Rectal smooth muscle tissue (tissue), 1 donor: ENCODE data around the gene INTS15.
A peak's percentile ranks its signal among the peaks of the same experiment; 100 is the strongest.
"Not testable (repeated sequence)": the region's sequence is repeated elsewhere in the genome, so short reads cannot be mapped to it uniquely, and the experiment has no call there.

Experiments used
- H3K27ac ChIP-seq: one replicate; pipeline ENCODE4 v1.7.0; 2013; ENCODE audit warnings: low read depth, low read length, inconsistent platforms
- H3K27me3 ChIP-seq: one replicate; pipeline ENCODE4 v1.7.0; 2013; ENCODE audit warnings: low read length; ENCODE audit not compliant: control insufficient read depth, insufficient read depth
- H3K36me3 ChIP-seq: one replicate; pipeline ENCODE4 v1.7.0; 2013; ENCODE audit warnings: low read length; ENCODE audit not compliant: control insufficient read depth, insufficient read depth
- H3K4me1 ChIP-seq: one replicate; pipeline ENCODE4 v1.7.0; 2013; ENCODE audit warnings: low read length; ENCODE audit not compliant: control insufficient read depth, insufficient read depth
- H3K4me3 ChIP-seq: one replicate; pipeline ENCODE4 v1.7.0; 2013; ENCODE audit warnings: low read length
- H3K9ac ChIP-seq: one replicate; pipeline ENCODE4 v1.7.0; 2013; ENCODE audit warnings: low read length

The INTS15 gene

DNA sequence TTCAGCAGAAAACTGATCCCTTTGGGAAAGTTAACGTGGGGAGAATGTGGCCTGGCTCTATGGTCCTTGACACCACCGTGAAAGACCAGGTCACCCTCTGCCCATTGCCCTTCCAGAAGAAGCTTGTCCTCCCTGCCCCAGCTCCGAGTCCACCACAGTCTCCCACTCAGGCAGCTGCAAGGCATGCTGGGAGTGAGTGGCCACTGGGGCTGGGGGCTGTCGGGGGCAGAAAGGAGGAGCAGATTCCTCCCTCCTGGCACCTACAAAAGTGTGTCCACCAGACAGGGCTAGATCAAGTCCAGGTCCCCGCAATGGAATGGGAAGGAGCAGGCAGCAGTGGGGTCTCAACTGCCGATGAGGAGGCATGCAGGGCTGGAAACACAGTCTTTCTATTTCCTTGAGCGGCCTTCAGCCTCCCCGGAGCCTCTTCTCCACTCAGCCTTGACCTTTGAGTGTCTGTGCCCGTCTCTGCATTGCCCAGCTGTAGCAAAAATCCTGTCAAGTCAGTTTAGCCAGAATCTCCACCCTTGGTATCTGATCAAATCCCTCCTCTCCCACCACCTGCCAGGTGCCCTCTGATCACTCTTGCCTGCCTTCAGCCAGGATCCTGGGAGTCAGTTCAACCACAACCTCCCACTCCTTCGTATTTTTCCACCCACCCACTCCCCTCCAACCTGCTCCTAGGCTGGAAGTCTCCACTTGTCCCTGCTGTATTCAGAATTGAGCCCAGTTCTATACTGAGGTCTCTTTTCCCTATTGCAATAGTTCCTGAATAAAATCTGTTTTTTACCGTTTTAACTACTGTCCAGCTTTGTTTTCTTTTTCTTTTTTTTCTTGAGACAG lies 40.4 kb downstream of the INTS15 start:
- Histone ChIP-seq H3K36me3 (no peaks in the 10 kb centered on the region), H3K4me3 (no peak overlapping the region), H3K4me1 (no peaks in the 10 kb centered on the region), H3K27ac (no peak overlapping the region), H3K9ac (no peak overlapping the region), H3K27me3 (no peaks in the 10 kb centered on the region)

DNA sequence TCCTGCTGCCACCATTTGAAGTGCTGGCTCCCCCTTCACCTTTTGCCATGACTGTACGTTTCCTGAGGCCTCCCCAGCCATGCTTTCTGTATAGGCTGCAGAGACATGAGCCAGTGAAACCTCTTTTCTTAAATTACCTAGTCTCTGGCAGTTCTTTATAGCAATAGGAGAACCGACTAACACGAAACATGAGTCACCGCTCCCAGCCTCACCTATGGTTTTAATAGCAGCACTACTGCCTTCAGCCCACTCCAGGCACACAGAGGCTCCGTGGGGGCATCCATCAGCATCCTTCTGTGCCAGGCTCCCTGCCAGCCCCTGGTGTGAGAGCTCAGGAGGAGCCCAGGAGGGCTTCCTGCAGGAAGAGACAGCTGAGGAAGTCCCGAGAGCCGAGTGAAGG lies 41.8 kb downstream of the INTS15 start:
- no peak overlapping the region for H3K4me3 ChIP-seq
- H3K4me1 ChIP-seq, result no peaks in the 10 kb centered on the region
- H3K27ac ChIP-seq, result no peak overlapping the region
- H3K9ac ChIP-seq, result no peak overlapping the region
- H3K36me3 ChIP-seq, result no peaks in the 10 kb centered on the region
- H3K27me3 ChIP-seq, result no peaks in the 10 kb centered on the region

DNA sequence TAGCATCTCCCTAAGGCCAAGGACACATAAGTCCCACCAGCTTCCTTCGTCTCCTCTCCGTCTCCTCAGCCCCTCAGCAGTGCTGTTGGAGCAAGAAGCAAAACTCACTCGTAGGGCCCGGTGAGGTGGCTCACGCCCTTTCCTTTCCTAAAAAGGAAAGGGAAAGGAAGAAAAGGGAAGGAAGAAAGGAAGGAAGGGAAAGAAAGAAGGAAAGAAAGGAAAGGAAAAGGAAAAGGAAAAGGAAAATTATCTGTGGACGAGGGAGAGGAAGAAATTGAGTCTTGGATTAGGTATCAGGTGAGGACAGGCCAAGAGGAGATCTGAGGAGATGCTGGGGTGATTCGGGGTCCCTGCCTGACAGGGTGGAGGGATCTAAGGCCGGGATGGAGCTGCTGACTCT lies 44.2 kb downstream of the INTS15 start:
- no peaks in the 10 kb centered on the region for H3K36me3 ChIP-seq
- no peak overlapping the region for H3K9ac ChIP-seq
- H3K27me3 ChIP-seq, result no peaks in the 10 kb centered on the region
- no peaks in the 10 kb centered on the region for H3K4me1 ChIP-seq
- no peak overlapping the region for H3K4me3 ChIP-seq
- no peak overlapping the region for H3K27ac ChIP-seq

GRCh38 chr7:6634971-6635370 lies 45.1 kb downstream of the INTS15 start:
- not testable (repeated sequence) for H3K9ac ChIP-seq, H3K4me3 ChIP-seq, H3K27ac ChIP-seq

GRCh38 chr7:6636741-6637543 lies 47.1 kb downstream of the INTS15 start, which contains the start of gene ZNF316:
TSS of gene ZNF316 (plus strand) at chr7:6637318. CDS start at chr7:6642410, 5,092 bp downstream.
- Histone ChIP-seq H3K4me1 (no peaks in the 10 kb centered on the region), H3K36me3 (peaks cover 4% of the 10 kb centered on the region)

More at GRCh38 chr7:6634971-6635370, 45.1 kb downstream of the INTS15 start:
- not testable (repeated sequence) for H3K27me3 ChIP-seq, H3K36me3 ChIP-seq, H3K4me1 ChIP-seq

GRCh38 chr7:6637544-6638229 lies 47.9 kb downstream of the INTS15 start:
- Histone ChIP-seq H3K36me3 (peaks cover 10% of the 10 kb centered on the region), H3K4me3 (peak overlapping the region; percentile 80), H3K4me1 (no peaks in the 10 kb centered on the region), H3K9ac (peak overlapping the region; percentile 35), H3K27ac (peak overlapping the region; percentile 39), H3K27me3 (no peaks in the 10 kb centered on the region)

More at GRCh38 chr7:6636741-6637543, 47.1 kb downstream of the INTS15 start, which contains the start of gene ZNF316:
- peak within 1 kb of the TSS; percentile 62 for H3K9ac ChIP-seq
- H3K4me3 ChIP-seq, result peak within 1 kb of the TSS; percentile 80
- H3K27ac ChIP-seq, result peak within 1 kb of the TSS; percentile 68
- H3K27me3 ChIP-seq, result no peaks in the 10 kb centered on the region

GRCh38 chr7:6639032-6639431 lies 49.2 kb downstream of the INTS15 start:
- H3K27ac ChIP-seq, result no peak overlapping the region

GRCh38 chr7:6639627-6640026 lies 49.8 kb downstream of the INTS15 start:
- no peak overlapping the region for H3K9ac ChIP-seq
- H3K4me1 ChIP-seq, result no peaks in the 10 kb centered on the region
- H3K4me3 ChIP-seq, result no peak overlapping the region
- peaks cover 20% of the 10 kb centered on the region for H3K36me3 ChIP-seq
- H3K27ac ChIP-seq, result no peak overlapping the region
- no peaks in the 10 kb centered on the region for H3K27me3 ChIP-seq

More at GRCh38 chr7:6639032-6639431, 49.2 kb downstream of the INTS15 start:
- no peaks in the 10 kb centered on the region for H3K27me3 ChIP-seq
- peaks cover 16% of the 10 kb centered on the region for H3K36me3 ChIP-seq
- H3K4me1 ChIP-seq, result no peaks in the 10 kb centered on the region
- H3K4me3 ChIP-seq, result peak overlapping the region; percentile 80
- no peak overlapping the region for H3K9ac ChIP-seq

DNA sequence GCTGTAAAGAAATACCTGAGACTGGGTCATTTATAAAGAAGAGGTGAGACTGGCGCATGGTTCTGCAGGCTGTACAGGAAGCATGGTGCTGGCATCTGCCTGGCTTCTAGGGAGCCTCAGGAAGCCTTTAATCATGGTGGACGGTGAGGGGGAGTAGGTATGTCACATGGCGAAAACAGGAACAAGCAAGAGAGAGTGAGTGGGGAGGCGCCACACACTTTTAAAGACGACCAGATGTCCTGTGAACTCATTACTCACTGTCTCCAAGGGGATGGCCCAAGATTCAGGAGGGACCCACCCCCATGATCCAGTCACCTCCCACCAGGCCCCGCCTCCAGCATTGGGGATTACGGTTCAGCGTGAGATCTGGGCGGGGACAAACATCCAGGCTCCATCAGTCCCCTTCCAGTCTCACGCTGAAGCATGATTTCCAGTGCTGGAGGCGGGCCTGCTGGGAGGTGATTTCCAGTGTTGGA lies 50.5 kb downstream of the INTS15 start:
- no peak overlapping the region for H3K4me3 ChIP-seq
- peaks cover 20% of the 10 kb centered on the region for H3K36me3 ChIP-seq
- H3K27ac ChIP-seq, result no peak overlapping the region
- no peak overlapping the region for H3K9ac ChIP-seq
- no peaks in the 10 kb centered on the region for H3K4me1 ChIP-seq
- H3K27me3 ChIP-seq, result no peaks in the 10 kb centered on the region

DNA sequence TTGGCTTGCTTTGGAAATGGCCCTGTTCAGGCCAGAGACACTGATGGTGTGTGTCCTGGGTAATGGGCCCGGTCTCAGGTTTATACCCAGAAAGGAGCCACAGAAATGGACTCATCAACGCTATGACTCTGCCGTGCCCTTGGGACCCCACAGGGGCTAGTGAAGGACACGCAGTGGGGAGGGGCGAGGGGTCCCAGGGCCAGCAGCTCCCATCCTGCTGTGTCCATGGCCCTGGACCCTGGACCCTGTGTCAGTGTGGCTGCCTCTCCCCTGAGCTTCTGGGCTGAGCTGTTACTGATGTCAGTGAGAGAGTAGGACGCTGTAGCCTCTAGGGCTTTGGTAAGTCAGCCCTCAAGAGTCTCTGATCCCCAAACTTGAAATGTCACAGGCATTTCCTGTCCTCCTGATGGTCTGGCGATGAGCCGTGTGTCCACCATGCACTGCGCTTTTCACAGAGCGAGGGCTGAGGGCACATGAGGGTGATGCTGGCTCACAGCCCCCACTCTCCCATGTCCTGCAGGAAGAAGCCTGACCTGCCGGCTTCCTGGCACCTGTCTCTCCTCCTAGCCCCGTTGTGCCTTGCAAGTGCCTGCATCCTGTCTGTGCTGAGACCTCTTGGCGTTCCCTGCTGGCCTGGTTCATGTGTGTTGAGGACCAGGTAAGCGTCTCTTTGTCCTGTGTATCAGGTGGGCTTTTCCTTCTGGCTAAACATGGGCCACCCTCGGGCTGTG lies 51.6 kb downstream of the INTS15 start:
- Histone ChIP-seq H3K4me3 (no peak overlapping the region), H3K27ac (no peak overlapping the region), H3K9ac (no peak overlapping the region), H3K27me3 (no peaks in the 10 kb centered on the region), H3K4me1 (no peaks in the 10 kb centered on the region), H3K36me3 (peaks cover 20% of the 10 kb centered on the region)

DNA sequence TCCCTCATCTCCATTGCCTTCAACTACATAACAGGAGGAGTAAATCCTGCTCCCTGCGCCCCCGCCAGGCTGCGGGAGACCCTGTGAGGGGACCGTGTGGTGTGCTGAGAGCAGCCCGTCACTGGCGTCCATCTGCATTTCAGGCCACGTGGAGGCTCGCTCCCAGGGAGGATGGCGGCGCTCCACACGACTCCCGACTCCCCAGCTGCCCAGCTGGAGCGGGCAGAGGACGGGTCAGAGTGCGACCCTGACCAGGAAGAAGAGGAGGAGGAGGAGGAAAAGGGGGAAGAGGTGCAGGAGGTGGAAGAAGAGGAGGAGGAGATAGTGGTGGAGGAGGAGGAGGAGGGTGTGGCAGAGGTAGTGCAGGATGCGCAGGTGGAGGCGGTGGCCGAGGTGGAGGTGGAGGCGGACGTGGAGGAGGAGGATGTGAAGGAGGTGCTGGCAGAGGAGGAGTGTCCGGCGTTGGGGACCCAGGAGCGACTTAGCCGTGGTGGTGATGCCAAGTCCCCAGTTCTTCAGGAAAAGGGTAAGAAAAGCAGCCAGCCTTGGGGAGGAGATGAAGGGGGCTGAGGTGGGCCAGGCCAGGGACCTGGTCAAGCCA lies 52.5 kb downstream of the INTS15 start:
- Histone ChIP-seq H3K4me1 (no peaks in the 10 kb centered on the region), H3K27me3 (no peaks in the 10 kb centered on the region), H3K27ac (no peak overlapping the region), H3K36me3 (peaks cover 21% of the 10 kb centered on the region), H3K9ac (no peak overlapping the region), H3K4me3 (no peak overlapping the region)
